Naive thymus-derived CD4-positive, alpha-beta T cell (primary cell): ENCODE measurements around the gene SLIT1. TPM values are rescaled to one million over a fixed set of nuclear protein-coding genes. Genes with fewer than 3 reads are reported as not detected.
A peak's percentile ranks its signal among the peaks of the same experiment; 100 is the strongest.

Experiments used
- ATAC-seq: fragments of 150-1000 bp; cut with Tn5 transposase; 2 replicates; pipeline ENCODE4 v1.10.0; 2021; ENCODE audit warnings: mild to moderate bottlenecking, moderate library complexity
- CTCF ChIA-PET: fragments of 350-600 bp; sonication (Branson Sonifier 250); formaldehyde crosslinking; loops from one replicate; lab custom pipeline; 2021; ENCODE audit warnings: antibody characterized with exemption; lab: Charles Lee
- POLR2A ChIA-PET: fragments of 350-600 bp; sonication (Branson Sonifier 250); formaldehyde crosslinking; loops from one replicate; lab custom pipeline; 2021; ENCODE audit warnings: antibody characterized with exemption, inconsistent platforms; lab: Charles Lee
- DNase-seq, 9 donors: peaks; one replicate each; pipeline versions ENCODE4 v3.0.0 to v3.0.0-alpha.2; 2020 to 2022; ENCODE audit warnings: mixed read lengths in 1 of 9
- H3K27ac ChIP-seq: one replicate; pipeline ENCODE4 v1.7.0; 2013; ENCODE audit warnings: mild to moderate bottlenecking, low read depth, low read length, moderate library complexity
- H3K27me3 ChIP-seq, 2 donors: one replicate each; pipeline ENCODE4 v1.7.0; 2013; ENCODE audit warnings: low read length in 2 of 2, mild to moderate bottlenecking in 2 of 2, moderate library complexity in 2 of 2; ENCODE audit not compliant: control insufficient read depth in 2 of 2, insufficient read depth in 2 of 2
- H3K36me3 ChIP-seq, 3 experiments: 1 replicate in 2 of 3; 2 replicates in 1 of 3; pipeline ENCODE4 v1.7.0; 2013; ENCODE audit warnings: low read length in 3 of 3, mild to moderate bottlenecking in 3 of 3, moderate library complexity in 1 of 3; ENCODE audit not compliant: insufficient read depth in 3 of 3, control insufficient read depth in 2 of 3
- H3K4me1 ChIP-seq, 2 donors: one replicate each; pipeline ENCODE4 v1.7.0; 2013; ENCODE audit warnings: low read length in 2 of 2, mild to moderate bottlenecking in 2 of 2, moderate library complexity in 1 of 2; ENCODE audit not compliant: control insufficient read depth in 2 of 2, insufficient read depth in 2 of 2
- H3K4me3 ChIP-seq: 2 replicates; pipeline ENCODE4 v1.7.0; 2013; ENCODE audit warnings: mild to moderate bottlenecking, low read length
- H3K9me3 ChIP-seq, 3 experiments: 1 replicate in 2 of 3; 2 replicates in 1 of 3; pipeline ENCODE4 v1.7.0; 2013; ENCODE audit warnings: low read length in 3 of 3; ENCODE audit not compliant: control insufficient read depth in 2 of 3
- H3K27ac Mint-ChIP-seq, 9 donors: one replicate each; pipeline ENCODE4 v1.8.0; 2020 to 2022; ENCODE audit warnings: mixed read lengths in 9 of 9, mild to moderate bottlenecking in 8 of 9, moderate library complexity in 5 of 9, inconsistent platforms in 2 of 9
- H3K27me3 Mint-ChIP-seq, 5 donors: one replicate each; pipeline ENCODE4 v1.8.0; 2021 to 2022; ENCODE audit warnings: mixed read lengths in 5 of 5, mild to moderate bottlenecking in 1 of 5
- H3K36me3 Mint-ChIP-seq, 5 donors: one replicate each; pipeline ENCODE4 v1.8.0; 2020 to 2022; ENCODE audit warnings: mixed read lengths in 5 of 5, mild to moderate bottlenecking in 3 of 5, inconsistent platforms in 1 of 5
- H3K4me1 Mint-ChIP-seq, 7 donors: one replicate each; pipeline ENCODE4 v1.8.0; 2020 to 2022; ENCODE audit warnings: mixed read lengths in 7 of 7, mild to moderate bottlenecking in 3 of 7, inconsistent platforms in 1 of 7
- H3K4me3 Mint-ChIP-seq, 10 donors: one replicate each; pipeline ENCODE4 v1.8.0; 2020 to 2022; ENCODE audit warnings: mild to moderate bottlenecking in 10 of 10, mixed read lengths in 10 of 10, moderate library complexity in 6 of 10, inconsistent platforms in 2 of 10
- H3K9me3 Mint-ChIP-seq, 11 donors: one replicate each; pipeline ENCODE4 v1.8.0; 2020 to 2022; ENCODE audit warnings: mixed read lengths in 11 of 11, mild to moderate bottlenecking in 4 of 11, inconsistent platforms in 1 of 11, moderate library complexity in 1 of 11
- intact Hi-C, 2 donors: fragments of 100-400 bp; cut with micrococcal nuclease; formaldehyde crosslinking; loops; one replicate each; pipeline ENCODE4 v1.15.1; 2023
- polyA plus RNA-seq, 2 donors: library from polyadenylated mRNA; unstranded; fragments of 300-500 nt; fragmentation: Illumina TruSeq; gene quantifications; one replicate each; pipeline ENCODE4 v1.2.3, GENCODE V29; 2021
- total RNA-seq, 6 experiments: library from RNA in 5 of 6; stranded (reverse) in 5 of 6; gene quantifications; 1 replicate in 5 of 6; 2 replicates in 1 of 6; pipeline ENCODE4 v1.2.3 and lab custom pipeline; 2021 to 2026

SLIT1 gene
- total and polyA plus RNA-seq, 7 experiments from 2014 or later, result 0.19 to 0.88 (median 0.44) TPM; not detected in 2

DNA sequence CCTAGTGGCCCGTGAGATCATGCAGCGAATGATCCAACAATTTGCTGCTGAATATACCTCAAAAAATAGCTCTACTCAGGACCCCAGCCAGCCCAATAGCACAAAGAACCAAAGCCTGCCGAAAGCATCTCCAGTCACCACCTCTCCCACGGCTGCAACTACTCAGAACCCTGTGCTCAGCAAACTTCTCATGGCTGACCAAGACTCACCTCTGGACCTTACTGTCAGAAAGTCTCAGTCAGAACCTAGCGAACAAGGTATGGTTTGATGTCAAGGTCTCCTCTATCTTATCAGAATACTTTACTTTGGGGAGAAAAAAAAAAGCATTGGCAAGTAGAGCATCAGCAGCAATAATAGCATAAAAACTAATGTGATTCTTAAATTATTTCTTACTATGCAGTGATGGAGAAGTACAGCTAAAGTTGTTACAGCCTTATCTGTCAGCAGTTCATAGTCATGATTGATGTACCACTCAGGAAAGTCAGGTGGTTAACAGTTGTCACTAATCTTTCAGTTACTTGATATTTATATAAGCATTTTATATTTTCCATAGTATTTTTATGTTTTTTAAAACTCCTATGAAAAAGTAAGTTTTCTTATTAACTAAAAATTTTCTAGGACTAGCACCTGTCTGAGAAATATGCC lies 236.6 kb downstream of the SLIT1 start:
- ATAC-seq (no peak), DNase-seq (no peak)
- Mint-ChIP-seq H3K4me3 (peak overlapping the region in 1 of 10 donors; percentile 47), H3K27me3 (no peaks in the 10 kb centered on the region), H3K9me3 (no peaks in the 10 kb centered on the region), H3K4me1 (peaks cover 5 to 51% (median 37%) of the 10 kb centered on the region in 7 donors), H3K36me3 (peaks cover 0 to 37% (median 25%) of the 10 kb centered on the region in 5 donors), H3K27ac (peak overlapping the region in 2 of 9 donors; percentile 36 to 53)
- no peaks in the 10 kb centered on the region for H3K9me3 ChIP-seq
- no peaks in the 10 kb centered on the region for H3K27me3 ChIP-seq
- peaks cover 0 to 6% of the 10 kb centered on the region in 2 donors for H3K4me1 ChIP-seq
- ChIA-PET POLR2A (no interaction called here), CTCF (no interaction called here)
- H3K27ac ChIP-seq, result no peak overlapping the region
- peaks cover 0 to 16% (median 0%) of the 10 kb centered on the region in 3 experiments for H3K36me3 ChIP-seq
- intact Hi-C loops, result no loop called here
- no peak overlapping the region for H3K4me3 ChIP-seq

Other genes with a start within 250 kb of the SLIT1 start
- 10 to 100 TPM; 12.8 to 40.1 (median 16.1) TPM for gene ARHGAP19, start 106.7 kb upstream of the SLIT1 start, total RNA-seq
- 1 to 10 TPM; 5.7 to 6.5 TPM for gene ARHGAP19, start 106.7 kb upstream of the SLIT1 start, polyA plus RNA-seq
- 10 to 100 TPM in 4 of 5 experiments, 1 to 10 TPM in 1; 5.3 to 41.0 (median 21.8) TPM for gene FRAT1, start 133.3 kb upstream of the SLIT1 start, total RNA-seq
- 10 to 100 TPM in 1 of 2 donors, 1 to 10 TPM in 1; 4.4 to 12.1 TPM for gene FRAT1, start 133.3 kb upstream of the SLIT1 start, polyA plus RNA-seq
- gene FRAT2, start 148.8 kb upstream of the SLIT1 start, total RNA-seq, result 10 to 100 TPM in 4 of 5 experiments, 1 to 10 TPM in 1; 9.3 to 39.7 (median 29.8) TPM
- 10 to 100 TPM in 1 of 2 donors, 1 to 10 TPM in 1; 9.3 to 16.9 TPM for gene FRAT2, start 148.8 kb upstream of the SLIT1 start, polyA plus RNA-seq
- 100 to 1,000 TPM in 1 of 5 experiments, 10 to 100 TPM in 4; 22.0 to 197 (median 32.3) TPM for gene RRP12, start 215.4 kb upstream of the SLIT1 start, total RNA-seq
- gene RRP12, start 215.4 kb upstream of the SLIT1 start, polyA plus RNA-seq, result 10 to 100 TPM; 10.6 to 13.4 TPM
- 100 to 1,000 TPM in 2 of 5 experiments, 10 to 100 TPM in 3; 58.5 to 536 (median 69.8) TPM for gene PGAM1, start 240.2 kb upstream of the SLIT1 start, total RNA-seq
- gene PGAM1, start 240.2 kb upstream of the SLIT1 start, polyA plus RNA-seq, result 100 to 1,000 TPM; 172 to 204 TPM